GM12878 (cell line): ENCODE measurements around the gene NKX2-3. TPM values are rescaled to one million over a fixed set of nuclear protein-coding genes. Genes with fewer than 3 reads are reported as not detected.

ENCODE experiments used
- ATAC-seq: fragments of 200-7000 bp; cut with Tn5 transposase; 3 replicates; pipeline ENCODE4 v1.9.1; 2020; ENCODE audit warnings: mild to moderate bottlenecking, moderate library complexity
- BruUV-seq: library from RNA; stranded (reverse); fragments of 400-500 nt; replicated peaks from 2 replicates; lab custom pipeline; 2021; lab: Mats Ljungman, UMichigan
- CTCF ChIA-PET: fragments of 300-600 bp; sonication (Branson Sonifier 250); formaldehyde crosslinking; extraction: SDS; loops from one replicate; lab custom pipeline; 2021; ENCODE audit warnings: inconsistent platforms; lab: Yijun Ruan, JAX
- POLR2A ChIA-PET: fragments of 350-600 bp; formaldehyde crosslinking; extraction: SDS; loops from one replicate; lab custom pipeline; 2021; ENCODE audit warnings: inconsistent platforms; lab: Charles Lee
- RAD21 ChIA-PET: fragments of 300-600 bp; sonication (Branson Sonifier 250); formaldehyde crosslinking; loops from one replicate; lab custom pipeline; 2023; ENCODE audit warnings: antibody characterized with exemption; ENCODE audit not compliant: unreplicated experiment; lab: Charles Lee
- SMC1A ChIA-PET: fragments of 300-600 bp; sonication (Branson Sonifier 250); formaldehyde crosslinking; loops from one replicate; lab custom pipeline; 2023; ENCODE audit not compliant: unreplicated experiment, uncharacterized antibody; lab: Charles Lee
- DNase-seq: peaks from one replicate; pipeline ENCODE4 v3.0.0-alpha.2; 2011; ENCODE audit warnings: low read depth, low spot score
- FAIRE-seq: peaks from 3 replicates; lab custom pipeline; 2011; peaks lifted over from hg19 to GRCh38; lab: Jason Lieb, UNC
- H2AFZ ChIP-seq: 2 replicates; pipeline ENCODE4 v1.6.0; 2011; ENCODE audit warnings: low read depth, low read length, control low read depth; ENCODE audit not compliant: control insufficient read depth
- H3K27ac ChIP-seq: 2 replicates; pipeline ENCODE4 v1.5.1; 2011; ENCODE audit warnings: control low read depth; ENCODE audit not compliant: control insufficient read depth, insufficient read depth
- H3K27me3 ChIP-seq, 2 experiments: replicated peaks in 1 of 2; 2 replicates each; pipeline versions ENCODE4 v1.6.0 to v1.6.1; 2011; ENCODE audit warnings: low read length in 1 of 2; ENCODE audit not compliant: control insufficient read depth in 2 of 2, insufficient read depth in 2 of 2
- H3K36me3 ChIP-seq, 2 experiments: 2 replicates each; pipeline ENCODE4 v1.5.1; 2011; ENCODE audit warnings: low read length in 1 of 2; ENCODE audit not compliant: control insufficient read depth in 2 of 2, insufficient read depth in 2 of 2
- H3K4me1 ChIP-seq: 2 replicates; pipeline ENCODE4 v1.6.1; 2011; ENCODE audit warnings: mild to moderate bottlenecking, low read length, moderate library complexity, mixed read lengths; ENCODE audit not compliant: control insufficient read depth, insufficient read depth
- H3K4me2 ChIP-seq: 2 replicates; pipeline ENCODE4 v1.6.0; 2011; ENCODE audit warnings: control low read depth; ENCODE audit not compliant: control insufficient read depth, insufficient read depth
- H3K4me3 ChIP-seq: fragments of 200-600 bp; sonication (generic); 2 replicates; pipeline ENCODE4 v1.5.1; 2016
- H3K79me2 ChIP-seq: 2 replicates; pipeline ENCODE4 v1.6.0; 2011; ENCODE audit warnings: low read length; ENCODE audit not compliant: control insufficient read depth, insufficient read depth
- H3K9ac ChIP-seq: 2 replicates; pipeline ENCODE4 v1.8.0; 2011; ENCODE audit warnings: low read length, control low read depth, mixed read lengths; ENCODE audit not compliant: control insufficient read depth, insufficient read depth
- H3K9me3 ChIP-seq: replicated peaks from 3 replicates; pipeline ENCODE4 v1.5.1; 2011; ENCODE audit warnings: mild to moderate bottlenecking, low read length; ENCODE audit not compliant: control insufficient read depth, insufficient read depth
- H4K20me1 ChIP-seq: 2 replicates; pipeline ENCODE4 v1.6.0; 2011; ENCODE audit not compliant: control insufficient read depth, insufficient read depth
- BACH1 ChIP-seq: fragments of 450-650 bp; IDR thresholded peaks from 2 replicates; pipeline ENCODE4 v1.6.1; 2017; ENCODE audit warnings: mild to moderate bottlenecking, borderline replicate concordance
- E2F8 ChIP-seq: fragments of 450-650 bp; IDR thresholded peaks from 2 replicates; pipeline ENCODE4 v1.6.1; 2018; ENCODE audit warnings: mild to moderate bottlenecking, low read depth, moderate library complexity; ENCODE audit not compliant: partially characterized antibody
- EP300 ChIP-seq, 2 experiments: fragments of 150-350 bp in 1 of 2; IDR thresholded peaks; 2 replicates each; pipeline ENCODE4 v1.6.1; 2011 to 2012; ENCODE audit warnings: low read depth in 2 of 2, low read length in 2 of 2, borderline replicate concordance in 1 of 2, improper control_type of control experiment in 1 of 2, inconsistent platforms in 1 of 2; ENCODE audit not compliant: control insufficient read depth in 1 of 2
- RAD51 ChIP-seq: fragments of 450-650 bp; IDR thresholded peaks from 2 replicates; pipeline ENCODE4 v1.6.1; 2016; ENCODE audit warnings: moderate library complexity, mild to moderate bottlenecking, inconsistent platforms
- ZNF622 ChIP-seq: fragments of 450-650 bp; IDR thresholded peaks from 2 replicates; pipeline ENCODE4 v1.6.1; 2017; ENCODE audit warnings: mild to moderate bottlenecking, inconsistent platforms
- in situ Hi-C: fragments of 300-500 bp; cut with MboI; formaldehyde crosslinking; loops from 9 replicates; pipeline ENCODE4 v1.14.3; 2018; ENCODE audit warnings: mixed read lengths
- intact Hi-C: fragments of 100-400 bp; cut with micrococcal nuclease; formaldehyde crosslinking; loops from one replicate; pipeline ENCODE4 v1.14.2; 2022; ENCODE audit not compliant: unreplicated experiment
- polyA plus RNA-seq, 11 experiments: library from polyadenylated mRNA; depleted of rRNA in 4 of 11; unstranded in 6 of 11; stranded (reverse) in 5 of 11; fragments of >200 nt; fragmentation: Nextera tagmentation in 4 of 11; fragmentation: Illumina TruSeq in 1 of 11; extraction: Ambion mirVana in 4 of 11; extraction: Trizol in 1 of 11; gene quantifications; 1 replicate in 1 of 11; 2 replicates in 10 of 11; pipeline versions ENCODE4 v1.2.1 to v1.2.3, GENCODE V29; 2011 to 2016; ENCODE audit warnings: inconsistent platforms in 2 of 11, missing spikeins in 2 of 11, low read depth in 1 of 11
- total RNA-seq, 4 experiments: library from RNA; depleted of rRNA in 3 of 4; stranded (reverse); fragments of >200 nt in 3 of 4; fragmentation: Illumina TruSeq in 1 of 4; extraction: Trizol in 1 of 4; gene quantifications; 2 replicates each; pipeline versions ENCODE4 v1.2.1 to v1.2.3, GENCODE V29; 2013 to 2021

NKX2-3 gene
- total and polyA plus RNA-seq, 10 of the 15 experiments (the other 5 are each of a cell fraction or from before 2014, with no cell fraction given) = not detected

- no peak for TF ChIP-seq EP300 (IDR thresholded peaks at IDR 0.05; ENCODE audit: borderline replicate concordance in 1 of 2, control insufficient read depth in 1 of 2, low read depth in 2 of 2, low read length in 2 of 2)
- TF ChIP-seq RAD51 = no peak
These were observed 26.3 kb upstream of the NKX2-3 start (continued) for GRCh38 chr10:99506416-99506815.

GRCh38 chr10:99507265-99507664 is 25.5 kb upstream of the NKX2-3 start:
- no peak for TF ChIP-seq ZNF622
- TF ChIP-seq E2F8 = no peak
- no peak for TF ChIP-seq BACH1
- intact Hi-C loops = no loop called here
- no peaks in the 10 kb centered on the region; a peak in 1 of 4 replicates for H3K27me3 ChIP-seq
- ATAC-seq (no peak), DNase-seq (no peak), FAIRE-seq (no peak)
- ChIA-PET CTCF (interaction anchor here (1.6 kb wide), 1 partner anchor 52 kb away, joined by 4 read pairs; no protein-coding TSS in a partner anchor), POLR2A (no interaction called here), SMC1A (no interaction called here), RAD21 (no interaction called here)
- H3K4me1 ChIP-seq = no peaks in the 10 kb centered on the region
- H3K27ac ChIP-seq = no peak overlapping the region
- H3K4me2 ChIP-seq = no peak overlapping the region
- no peak overlapping the region for H2AFZ ChIP-seq
- no peak overlapping the region for H3K4me3 ChIP-seq
- no peaks in the 10 kb centered on the region for H3K79me2 ChIP-seq
- no peaks in the 10 kb centered on the region for H3K36me3 ChIP-seq
- no peaks in the 10 kb centered on the region for H4K20me1 ChIP-seq
- no peak overlapping the region for H3K9ac ChIP-seq
- in situ Hi-C loops = no loop called here
- no peaks in the 10 kb centered on the region for H3K9me3 ChIP-seq
- BruUV-seq = no TSS peak
